CD4-positive, alpha-beta T cell (primary cell): ENCODE measurements around the gene ARHGAP42. TPM values are rescaled to one million over a fixed set of nuclear protein-coding genes. Genes with fewer than 3 reads are reported as not detected.

Source experiments
- ATAC-seq: fragments of 200-7000 bp; cut with Tn5 transposase; one replicate; pipeline ENCODE4 v1.10.0; 2022; ENCODE audit warnings: mild to moderate bottlenecking; ENCODE audit not compliant: poor library complexity
- CTCF ChIA-PET: fragments of 350-600 bp; sonication (Branson Sonifier 250); formaldehyde crosslinking; loops from one replicate; lab custom pipeline; 2021; ENCODE audit warnings: antibody characterized with exemption, inconsistent platforms; lab: Charles Lee
- POLR2A ChIA-PET: fragments of 350-600 bp; sonication (Branson Sonifier 250); formaldehyde crosslinking; loops from one replicate; lab custom pipeline; 2021; ENCODE audit warnings: antibody characterized with exemption, inconsistent platforms; lab: Charles Lee
- DNase-seq, 14 experiments: peaks; one replicate each; pipeline ENCODE4 v3.0.0-alpha.2; 2013 to 2020; ENCODE audit warnings: mixed read lengths in 2 of 14
- H3K27ac ChIP-seq, 2 donors: one replicate each; pipeline versions ENCODE4 v1.5.1 to v1.7.0; 2013; ENCODE audit warnings: low read length in 2 of 2, low read depth in 1 of 2, mild to moderate bottlenecking in 1 of 2
- H3K27me3 ChIP-seq, 2 experiments: 1 replicate in 1 of 2; 2 replicates in 1 of 2; pipeline versions ENCODE4 v1.6.1 to v1.7.0; 2013; ENCODE audit warnings: low read length in 2 of 2, control low read depth in 1 of 2, mild to moderate bottlenecking in 1 of 2, moderate library complexity in 1 of 2; ENCODE audit not compliant: insufficient read depth in 2 of 2, control insufficient read depth in 1 of 2
- H3K36me3 ChIP-seq: one replicate; pipeline ENCODE4 v1.6.1; 2013; ENCODE audit warnings: low read length, control low read depth; ENCODE audit not compliant: insufficient read depth
- H3K4me1 ChIP-seq: one replicate; pipeline ENCODE4 v1.6.1; 2013; ENCODE audit warnings: low read length, control low read depth; ENCODE audit not compliant: insufficient read depth
- H3K4me3 ChIP-seq: one replicate; pipeline ENCODE4 v1.5.1; 2013; ENCODE audit warnings: mild to moderate bottlenecking, low read length, moderate library complexity
- H3K9me3 ChIP-seq, 2 experiments: 1 replicate in 1 of 2; 2 replicates in 1 of 2; pipeline versions ENCODE4 v1.6.1 to v1.7.0; 2013; ENCODE audit warnings: low read length in 2 of 2, mild to moderate bottlenecking in 2 of 2, control low read depth in 1 of 2, moderate library complexity in 1 of 2; ENCODE audit not compliant: control insufficient read depth in 1 of 2, insufficient read depth in 1 of 2
- H3K27ac Mint-ChIP-seq: one replicate; pipeline ENCODE4 v1.8.0; 2020; ENCODE audit warnings: mixed read lengths
- H3K27me3 Mint-ChIP-seq: one replicate; pipeline ENCODE4 v1.8.0; 2021; ENCODE audit warnings: mixed read lengths
- H3K36me3 Mint-ChIP-seq: one replicate; pipeline ENCODE4 v1.8.0; 2021; ENCODE audit warnings: low read depth, mixed read lengths
- H3K4me1 Mint-ChIP-seq: one replicate; pipeline ENCODE4 v1.8.0; 2021; ENCODE audit warnings: low read depth, mixed read lengths
- H3K4me3 Mint-ChIP-seq: one replicate; pipeline ENCODE4 v1.8.0; 2020; ENCODE audit warnings: mild to moderate bottlenecking, mixed read lengths
- H3K9me3 Mint-ChIP-seq: one replicate; pipeline ENCODE4 v1.8.0; 2020; ENCODE audit warnings: mixed read lengths
- CTCF ChIP-seq: fragments of 200-600 bp; IDR thresholded peaks from one replicate; pipeline ENCODE4 v1.8.0; 2022; ENCODE audit warnings: antibody characterized with exemption, mild to moderate bottlenecking
- intact Hi-C, 2 experiments: fragments of 100-400 bp; cut with DNase I in 1 of 2; cut with micrococcal nuclease in 1 of 2; formaldehyde crosslinking; loops; one replicate each; pipeline versions ENCODE4 v1.15.1 to v1.9.0; 2023 to 2025; cut with DNase I, micrococcal nuclease
- total RNA-seq, 174 experiments: library from RNA in 2 of 174; stranded (reverse) in 2 of 174; gene quantifications; one replicate each; pipeline ENCODE4 v1.2.3 and lab custom pipeline; 2021 to 2026

ARHGAP42 gene
- total RNA-seq, 2 experiments from 2014 or later, result not detected

- DNase-seq (no peak), ATAC-seq (no peak)
These were observed 123.1 kb downstream of the ARHGAP42 start for GRCh38 chr11:100810146-100810545.

GRCh38 chr11:100810666-100811065, 123.6 kb downstream of the ARHGAP42 start:
- Mint-ChIP-seq H3K36me3 (no peaks in the 10 kb centered on the region), H3K4me3 (no peak overlapping the region), H3K9me3 (peaks cover 7% of the 10 kb centered on the region), H3K27ac (no peak overlapping the region), H3K27me3 (no peaks in the 10 kb centered on the region), H3K4me1 (no peaks in the 10 kb centered on the region)
- ChIA-PET POLR2A (no interaction called here), CTCF (no interaction called here)
- ATAC-seq (no peak), DNase-seq (no peak)
- Histone ChIP-seq H3K4me3 (no peak overlapping the region), H3K9me3 (peaks cover 0 to 22% of the 10 kb centered on the region in 2 experiments), H3K4me1 (no peaks in the 10 kb centered on the region), H3K27ac (no peak overlapping the region), H3K27me3 (no peaks in the 10 kb centered on the region), H3K36me3 (no peaks in the 10 kb centered on the region)
- intact Hi-C loops, result no loop called here
- no peak for TF ChIP-seq CTCF

More at GRCh38 chr11:100810146-100810545, 123.1 kb downstream of the ARHGAP42 start:
- no peak overlapping the region for H3K27ac ChIP-seq
- no peak overlapping the region for H3K4me3 ChIP-seq
- H3K36me3 Mint-ChIP-seq, result no peaks in the 10 kb centered on the region
- H3K4me1 Mint-ChIP-seq, result no peaks in the 10 kb centered on the region
- H3K4me1 ChIP-seq, result no peaks in the 10 kb centered on the region
- peaks cover 6% of the 10 kb centered on the region for H3K9me3 Mint-ChIP-seq
- TF ChIP-seq CTCF, result no peak
- CTCF ChIA-PET, result no interaction called here
- no peaks in the 10 kb centered on the region for H3K36me3 ChIP-seq
- no peak overlapping the region for H3K27ac Mint-ChIP-seq
- no peaks in the 10 kb centered on the region for H3K27me3 ChIP-seq
- H3K27me3 Mint-ChIP-seq, result no peaks in the 10 kb centered on the region
- POLR2A ChIA-PET, result no interaction called here
- intact Hi-C loops, result no loop called here
- H3K9me3 ChIP-seq, result peaks cover 0 to 22% of the 10 kb centered on the region in 2 experiments
- H3K4me3 Mint-ChIP-seq, result no peak overlapping the region

- Mint-ChIP-seq H3K36me3 (no peaks in the 10 kb centered on the region), H3K4me1 (no peaks in the 10 kb centered on the region), H3K9me3 (peaks cover 2% of the 10 kb centered on the region), H3K27ac (no peak overlapping the region), H3K27me3 (no peaks in the 10 kb centered on the region), H3K4me3 (no peak overlapping the region)
- ChIA-PET POLR2A (no interaction called here), CTCF (no interaction called here)
- ATAC-seq (no peak), DNase-seq (no peak)
- Histone ChIP-seq H3K27me3 (no peaks in the 10 kb centered on the region), H3K9me3 (peaks cover 0 to 16% of the 10 kb centered on the region in 2 experiments), H3K36me3 (no peaks in the 10 kb centered on the region), H3K4me3 (no peak overlapping the region), H3K4me1 (no peaks in the 10 kb centered on the region), H3K27ac (no peak overlapping the region)
- no peak for TF ChIP-seq CTCF
- intact Hi-C loops, result no loop called here
These were observed 125.4 kb downstream of the ARHGAP42 start for GRCh38 chr11:100812517-100812916.
